Activated B cell treated with CpG ODN at 0.5 μM for 24 hours (primary cell): Measurements from ENCODE around the gene CLDN5. TPM values are rescaled to one million over a fixed set of nuclear protein-coding genes. Genes with fewer than 3 reads are reported as not detected.

ENCODE experiments used
- ATAC-seq: fragments of 200-7000 bp; cut with Tn5 transposase; one replicate; pipeline ENCODE4 v1.10.0; 2021; ENCODE audit warnings: low read depth, mild to moderate bottlenecking, moderate library complexity
- CTCF ChIA-PET: fragments of 350-600 bp; sonication (Branson Sonifier 250); formaldehyde crosslinking; loops from one replicate; lab custom pipeline; 2021; ENCODE audit warnings: antibody characterized with exemption; lab: Charles Lee
- POLR2A ChIA-PET: fragments of 350-600 bp; sonication (Branson Sonifier 250); formaldehyde crosslinking; loops from one replicate; lab custom pipeline; 2021; ENCODE audit warnings: antibody characterized with exemption; lab: Charles Lee
- DNase-seq: peaks from one replicate; pipeline ENCODE4 v3.0.0; 2022
- H3K27ac Mint-ChIP-seq: one replicate; pipeline ENCODE4 v1.8.0; 2020; ENCODE audit warnings: mixed read lengths
- H3K27me3 Mint-ChIP-seq: one replicate; pipeline ENCODE4 v1.8.0; 2021; ENCODE audit warnings: mixed read lengths
- H3K36me3 Mint-ChIP-seq: one replicate; pipeline ENCODE4 v1.8.0; 2021; ENCODE audit warnings: low read depth, mixed read lengths
- H3K4me1 Mint-ChIP-seq: one replicate; pipeline ENCODE4 v1.8.0; 2021; ENCODE audit warnings: mixed read lengths
- H3K4me3 Mint-ChIP-seq: one replicate; pipeline ENCODE4 v1.8.0; 2020; ENCODE audit warnings: mild to moderate bottlenecking, mixed read lengths
- H3K9me3 Mint-ChIP-seq: one replicate; pipeline ENCODE4 v1.8.0; 2020; ENCODE audit warnings: mixed read lengths
- CTCF ChIP-seq: fragments of 200-600 bp; IDR thresholded peaks from one replicate; pipeline ENCODE4 v1.8.0; 2022; ENCODE audit warnings: antibody characterized with exemption, mild to moderate bottlenecking
- intact Hi-C: fragments of 100-400 bp; cut with micrococcal nuclease; formaldehyde crosslinking; loops from one replicate; pipeline ENCODE4 v1.15.1; 2024
- total RNA-seq: library from RNA; stranded (reverse); gene quantifications from 2 replicates; pipeline ENCODE4 v1.2.3, GENCODE V29; 2022

CLDN5 gene
- total RNA-seq, 1 donor from 2014 or later: not detected

GRCh38 chr22:19477321-19478044 is 46.7 kb downstream of the CLDN5 start:
- no peaks in the 10 kb centered on the region for H3K27me3 Mint-ChIP-seq
- ChIA-PET CTCF (interaction anchor here (1.2 to 3.1 kb wide), 6 partner anchors 30 to 333 kb away, joined by 3 to 21 read pairs (median 16); partner anchors contain the start of genes C22orf39, ESS2 and SLC25A1), POLR2A (interaction anchor here (1.1 to 2.6 kb wide), 3 partner anchors 116 to 333 kb away, joined by 4 to 17 read pairs (median 5); partner anchors contain the start of genes CLTCL1 and ESS2)
- H3K9me3 Mint-ChIP-seq: no peaks in the 10 kb centered on the region
- H3K27ac Mint-ChIP-seq: peak overlapping the region; percentile 61
- ATAC-seq: no peak
- H3K4me3 Mint-ChIP-seq: peak overlapping the region; percentile 93
- H3K36me3 Mint-ChIP-seq: peaks cover 33% of the 10 kb centered on the region
- no peak for TF ChIP-seq CTCF
- intact Hi-C loops: loop anchor here (1.0 to 5.0 kb wide), 6 partner anchors 117 to 355 kb away; partner anchors contain the start of genes CLTCL1 and DGCR2
- no peak for DNase-seq
- H3K4me1 Mint-ChIP-seq: peaks cover 26% of the 10 kb centered on the region

- Mint-ChIP-seq H3K27me3 (no peaks in the 10 kb centered on the region), H3K36me3 (peaks cover 48% of the 10 kb centered on the region), H3K9me3 (no peaks in the 10 kb centered on the region), H3K4me1 (peaks cover 26% of the 10 kb centered on the region), H3K4me3 (no peak overlapping the region), H3K27ac (no peak overlapping the region)
- DNase-seq: no peak
- no peak for TF ChIP-seq CTCF
- intact Hi-C loops: loop anchor here (5.0 kb wide), 2 partner anchors 241 to 354 kb away; partner anchors contain the start of gene DGCR2
- CTCF ChIA-PET: no interaction called here
- POLR2A ChIA-PET: interaction anchor here (0.7 kb wide), 1 partner anchor 366 kb away, joined by 4 read pairs; no protein-coding TSS in a partner anchor
- ATAC-seq: no peak
These were observed 48.2 kb downstream of the CLDN5 start for GRCh38 chr22:19476023-19476422.

GRCh38 chr22:19473578-19473977 is 50.6 kb downstream of the CLDN5 start:
- no peak overlapping the region for H3K27ac Mint-ChIP-seq
- ChIA-PET POLR2A (no interaction called here), CTCF (interaction anchor here (1.3 to 1.4 kb wide), 2 partner anchors 156 kb away, joined by 6 to 7 read pairs; no protein-coding TSS in a partner anchor)
- no peak overlapping the region for H3K4me3 Mint-ChIP-seq
- peaks cover 69% of the 10 kb centered on the region for H3K36me3 Mint-ChIP-seq
- no peak for TF ChIP-seq CTCF
- H3K9me3 Mint-ChIP-seq: no peaks in the 10 kb centered on the region
- DNase-seq (no peak), ATAC-seq (no peak)
- no peaks in the 10 kb centered on the region for H3K27me3 Mint-ChIP-seq
- intact Hi-C loops: no loop called here
- peaks cover 18% of the 10 kb centered on the region for H3K4me1 Mint-ChIP-seq

Other genes with a start within 250 kb of the CLDN5 start
- gene CLTCL1, start 232.7 kb downstream of the CLDN5 start, total RNA-seq: 2.7 and 5.0 TPM in 2 replicates
- 29.7 and 32.7 TPM in 2 replicates for gene HIRA, start 92.7 kb downstream of the CLDN5 start, total RNA-seq
- gene MRPL40, start 91.9 kb downstream of the CLDN5 start, total RNA-seq: 24.0 and 24.3 TPM in 2 replicates
- 35.7 and 43.0 TPM in 2 replicates for gene C22orf39, start 76.7 kb downstream of the CLDN5 start, total RNA-seq
- 54.4 and 65.3 TPM in 2 replicates for gene UFD1, start 45.2 kb downstream of the CLDN5 start, total RNA-seq
- gene CDC45, start 44.5 kb downstream of the CLDN5 start, total RNA-seq: 3.9 and 4.1 TPM in 2 replicates
- not detected in 2 replicates for gene SEPTIN5, start 190.1 kb upstream of the CLDN5 start, total RNA-seq
- not detected in 2 replicates for gene GP1BB, start 199.1 kb upstream of the CLDN5 start, total RNA-seq
- gene TBX1, start 236.4 kb upstream of the CLDN5 start, total RNA-seq: not detected in 2 replicates